ENCODE data around the gene KIF1B. TPM values are rescaled to one million over a fixed set of nuclear protein-coding genes. Genes with fewer than 3 reads are reported as not detected.
A peak's percentile ranks its signal among the peaks of the same experiment; 100 is the strongest.
"Not testable (repeated sequence)": the region's sequence is repeated elsewhere in the genome, so short reads cannot be mapped to it uniquely, and the experiment has no call there.

The KIF1B gene
- polyA plus RNA-seq, 2 donors: 9.6 to 13.6 TPM

DNA sequence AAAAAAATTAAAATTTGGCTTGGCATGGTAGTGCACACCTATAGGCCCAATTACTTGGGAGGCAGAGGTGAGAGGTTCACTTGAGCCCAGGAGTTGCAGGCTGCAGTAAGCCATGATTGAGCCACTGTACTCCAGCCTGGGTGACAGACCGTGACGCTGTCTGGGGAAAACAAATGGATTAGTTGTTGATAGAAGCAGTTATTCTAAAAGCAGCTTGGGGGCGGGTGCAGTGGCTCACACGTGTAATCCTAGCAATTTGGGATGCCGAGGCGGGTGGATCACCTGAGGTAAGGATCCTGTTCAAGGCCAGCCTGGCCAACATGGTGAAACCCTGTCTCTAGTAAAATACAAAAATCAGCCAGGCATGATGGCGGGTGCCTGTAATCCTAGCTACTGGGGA, 40.3 kb downstream of the KIF1B start:
- peaks cover 0 to 4% of the 10 kb centered on the region in 2 donors for H3K4me1 ChIP-seq (ENCODE audit: control insufficient read depth in 2 of 2, insufficient read depth in 2 of 2, low read length in 1 of 2)
- H3K27ac ChIP-seq (ENCODE audit: low read depth in 2 of 2, low read length in 1 of 2): peak overlapping the region in 1 of 2 donors; percentile 24
- H3K36me3 ChIP-seq (ENCODE audit: control insufficient read depth in 2 of 2, insufficient read depth in 2 of 2, low read length in 1 of 2): no peaks in the 10 kb centered on the region
- WGBS, 2 donors: 69 to 71% methylated on average over 7 of the region's 7 CpGs
- H3K27me3 ChIP-seq (ENCODE audit: control insufficient read depth in 1 of 2, insufficient read depth in 2 of 2, low read length in 2 of 2): no peaks in the 10 kb centered on the region
- no peak overlapping the region for H3K4me3 ChIP-seq (ENCODE audit: low read depth in 1 of 2, low read length in 2 of 2)
- H3K9me3 ChIP-seq (ENCODE audit: control insufficient read depth in 2 of 2, insufficient read depth in 1 of 2, low read depth in 1 of 2, low read length in 1 of 2): no peaks in the 10 kb centered on the region

DNA sequence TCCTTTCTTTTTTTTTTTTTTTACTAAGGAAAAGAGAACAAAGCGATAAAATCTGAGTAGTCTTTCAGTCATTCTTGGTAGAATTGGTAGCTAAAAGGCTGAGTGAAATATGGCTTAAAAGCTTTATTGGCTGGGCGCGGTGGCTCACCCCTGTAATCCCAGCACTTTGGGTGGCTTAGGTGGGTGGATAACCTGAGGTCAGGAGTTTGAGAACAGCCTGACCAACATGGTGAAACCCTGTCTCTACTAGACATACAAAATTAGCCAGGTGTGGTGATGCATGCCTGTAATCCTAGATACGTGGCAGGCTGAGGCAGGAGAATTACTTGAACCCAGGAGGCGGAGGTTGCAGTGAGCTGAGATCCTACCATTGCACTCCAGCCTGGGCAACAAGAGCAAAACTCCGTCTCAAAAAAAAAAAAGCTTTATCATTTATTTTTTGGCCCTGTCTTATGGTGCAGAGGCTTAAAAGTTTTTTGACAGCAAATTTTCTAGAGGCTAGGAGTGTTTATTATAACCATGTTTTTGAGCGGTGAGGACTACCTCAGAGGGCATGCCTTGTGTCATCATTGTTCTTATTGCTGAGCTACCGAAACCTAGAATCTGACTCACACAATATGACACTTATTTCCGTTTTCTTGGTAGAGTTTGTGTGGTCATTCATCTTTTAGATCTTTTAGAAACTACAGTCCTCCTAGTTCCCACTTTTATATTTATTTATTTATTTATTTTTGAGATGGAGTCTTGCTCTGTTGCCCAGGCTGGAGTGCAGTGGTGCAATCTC, 41.1 kb downstream of the KIF1B start:
- not testable (repeated sequence) for H3K9me3 ChIP-seq (ENCODE audit: control insufficient read depth in 2 of 2, insufficient read depth in 1 of 2, low read depth in 1 of 2, low read length in 1 of 2); H3K4me3 ChIP-seq (ENCODE audit: low read depth in 1 of 2, low read length in 2 of 2); H3K4me1 ChIP-seq (ENCODE audit: control insufficient read depth in 2 of 2, insufficient read depth in 2 of 2, low read length in 1 of 2); H3K27ac ChIP-seq (ENCODE audit: low read depth in 2 of 2, low read length in 1 of 2); H3K27me3 ChIP-seq (ENCODE audit: control insufficient read depth in 1 of 2, insufficient read depth in 2 of 2, low read length in 2 of 2); H3K36me3 ChIP-seq (ENCODE audit: control insufficient read depth in 2 of 2, insufficient read depth in 2 of 2, low read length in 1 of 2)
- 68 to 75% methylated on average over 9 of the region's 9 CpGs for WGBS, 2 donors

DNA sequence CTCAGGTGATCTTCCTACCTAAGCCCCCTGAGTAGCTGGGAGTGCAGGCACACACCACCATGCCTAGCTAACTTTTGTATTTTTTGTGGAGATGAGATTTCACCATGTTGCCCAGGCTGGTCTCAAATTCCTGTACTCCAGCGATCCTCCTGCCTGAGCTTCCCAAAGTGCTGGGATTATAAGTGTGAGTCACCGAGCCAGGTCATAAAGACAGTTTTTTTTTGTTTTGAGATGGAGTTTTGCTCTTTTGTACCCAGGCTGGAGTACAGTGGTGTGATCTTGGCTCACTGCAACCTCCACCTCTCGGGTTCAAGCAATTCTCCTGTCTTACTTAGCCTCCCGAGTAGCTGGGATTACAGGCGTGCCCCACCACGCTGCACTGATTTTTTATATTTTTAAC, 42.1 kb downstream of the KIF1B start:
- 73 to 79% methylated on average over 6 of the region's 6 CpGs for WGBS, 2 donors
- H3K4me1 ChIP-seq (ENCODE audit: control insufficient read depth in 2 of 2, insufficient read depth in 2 of 2, low read length in 1 of 2): peaks cover 0 to 4% of the 10 kb centered on the region in 2 donors
- no peaks in the 10 kb centered on the region for H3K36me3 ChIP-seq (ENCODE audit: control insufficient read depth in 2 of 2, insufficient read depth in 2 of 2, low read length in 1 of 2)
- H3K27me3 ChIP-seq (ENCODE audit: control insufficient read depth in 1 of 2, insufficient read depth in 2 of 2, low read length in 2 of 2): no peaks in the 10 kb centered on the region
- H3K27ac ChIP-seq (ENCODE audit: low read depth in 2 of 2, low read length in 1 of 2): peak overlapping the region; percentile 44 to 45
- no peaks in the 10 kb centered on the region for H3K9me3 ChIP-seq (ENCODE audit: control insufficient read depth in 2 of 2, insufficient read depth in 1 of 2, low read depth in 1 of 2, low read length in 1 of 2)
- no peak overlapping the region for H3K4me3 ChIP-seq (ENCODE audit: low read depth in 1 of 2, low read length in 2 of 2)

DNA sequence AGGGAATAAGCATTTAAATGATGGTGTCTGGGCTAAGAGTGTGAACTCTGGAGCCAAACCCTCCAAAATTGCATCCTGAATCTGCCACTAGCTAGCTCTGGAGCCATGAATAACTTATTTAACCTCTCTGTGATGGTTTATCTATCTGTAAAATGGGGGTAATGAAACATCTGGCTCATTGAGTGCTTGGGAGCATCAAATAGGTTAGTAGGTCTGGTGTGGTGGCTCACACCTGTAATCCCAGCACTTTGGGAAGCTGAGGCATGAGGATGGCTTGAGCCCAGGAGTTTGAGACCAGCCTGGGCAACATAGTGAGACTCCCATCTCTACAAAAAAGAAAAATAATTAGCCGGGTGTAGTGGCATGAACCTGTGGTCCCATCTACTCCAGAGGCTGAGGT, 42.8 kb downstream of the KIF1B start:
- Histone ChIP-seq H3K4me1 (ENCODE audit: control insufficient read depth in 2 of 2, insufficient read depth in 2 of 2, low read length in 1 of 2) (peaks cover 0 to 4% of the 10 kb centered on the region in 2 donors), H3K27me3 (ENCODE audit: control insufficient read depth in 1 of 2, insufficient read depth in 2 of 2, low read length in 2 of 2) (no peaks in the 10 kb centered on the region), H3K4me3 (ENCODE audit: low read depth in 1 of 2, low read length in 2 of 2) (no peak overlapping the region), H3K9me3 (ENCODE audit: control insufficient read depth in 2 of 2, insufficient read depth in 1 of 2, low read depth in 1 of 2, low read length in 1 of 2) (no peaks in the 10 kb centered on the region), H3K36me3 (ENCODE audit: control insufficient read depth in 2 of 2, insufficient read depth in 2 of 2, low read length in 1 of 2) (no peaks in the 10 kb centered on the region), H3K27ac (ENCODE audit: low read depth in 2 of 2, low read length in 1 of 2) (no peak overlapping the region)
- 98 to 100% methylated on average over 1 of the region's 1 CpG for WGBS, 2 donors

DNA sequence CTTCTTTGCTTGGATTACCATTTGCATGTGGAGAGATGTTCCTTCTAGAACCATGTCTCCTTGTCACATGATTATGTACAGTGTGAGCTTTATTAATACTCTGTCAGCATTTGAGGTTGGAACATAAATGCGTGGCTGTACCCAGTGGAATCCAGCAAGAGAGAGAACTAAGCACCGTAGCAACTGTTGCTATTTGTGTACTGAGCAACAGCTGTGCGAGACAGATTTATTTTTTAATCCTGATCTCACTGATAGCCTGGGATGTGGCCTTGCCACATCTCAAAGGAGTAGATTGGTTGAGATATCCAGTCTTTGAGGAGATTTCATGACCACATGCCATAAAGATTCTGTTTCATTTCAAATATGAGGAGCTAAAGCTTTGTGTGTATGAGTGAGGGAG, 43.4 kb downstream of the KIF1B start:
- H3K27ac ChIP-seq (ENCODE audit: low read depth in 2 of 2, low read length in 1 of 2): peak overlapping the region in 1 of 2 donors; percentile 12
- H3K4me1 ChIP-seq (ENCODE audit: control insufficient read depth in 2 of 2, insufficient read depth in 2 of 2, low read length in 1 of 2): peaks cover 0 to 4% of the 10 kb centered on the region in 2 donors
- WGBS, 2 donors: 12 to 19% methylated on average over 3 of the region's 3 CpGs
- no peaks in the 10 kb centered on the region for H3K27me3 ChIP-seq (ENCODE audit: control insufficient read depth in 1 of 2, insufficient read depth in 2 of 2, low read length in 2 of 2)
- no peaks in the 10 kb centered on the region for H3K36me3 ChIP-seq (ENCODE audit: control insufficient read depth in 2 of 2, insufficient read depth in 2 of 2, low read length in 1 of 2)
- no peak overlapping the region for H3K4me3 ChIP-seq (ENCODE audit: low read depth in 1 of 2, low read length in 2 of 2)
- H3K9me3 ChIP-seq (ENCODE audit: control insufficient read depth in 2 of 2, insufficient read depth in 1 of 2, low read depth in 1 of 2, low read length in 1 of 2): no peaks in the 10 kb centered on the region

DNA sequence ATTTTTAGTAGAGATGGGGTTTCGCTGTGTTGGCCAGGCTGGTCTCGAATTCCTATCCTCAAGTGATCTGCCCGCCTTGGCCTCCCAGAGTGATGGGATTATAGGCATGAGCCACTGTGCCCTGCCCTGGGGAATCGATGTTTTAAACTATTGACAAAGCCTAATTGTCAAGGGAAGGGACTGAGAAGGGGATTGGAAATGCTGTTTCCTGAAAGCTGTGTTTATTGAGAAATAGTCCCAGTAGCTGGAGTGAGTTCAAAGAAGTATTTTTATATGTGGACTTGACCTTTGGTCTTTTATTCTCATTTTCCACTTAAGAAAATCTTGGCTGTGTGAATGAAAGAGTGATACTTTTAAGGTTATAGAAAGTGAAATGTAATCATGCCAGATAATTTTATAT, 47.5 kb downstream of the KIF1B start:
- no peaks in the 10 kb centered on the region for H3K4me1 ChIP-seq (ENCODE audit: control insufficient read depth in 2 of 2, insufficient read depth in 2 of 2, low read length in 1 of 2)
- no peak overlapping the region for H3K4me3 ChIP-seq (ENCODE audit: low read depth in 1 of 2, low read length in 2 of 2)
- 66 to 79% methylated on average over 4 of the region's 4 CpGs for WGBS, 2 donors
- H3K27ac ChIP-seq (ENCODE audit: low read depth in 2 of 2, low read length in 1 of 2): no peak overlapping the region
- no peaks in the 10 kb centered on the region for H3K9me3 ChIP-seq (ENCODE audit: control insufficient read depth in 2 of 2, insufficient read depth in 1 of 2, low read depth in 1 of 2, low read length in 1 of 2)
- H3K36me3 ChIP-seq (ENCODE audit: control insufficient read depth in 2 of 2, insufficient read depth in 2 of 2, low read length in 1 of 2): peaks cover 0 to 4% of the 10 kb centered on the region in 2 donors
- no peaks in the 10 kb centered on the region for H3K27me3 ChIP-seq (ENCODE audit: control insufficient read depth in 1 of 2, insufficient read depth in 2 of 2, low read length in 2 of 2)

DNA sequence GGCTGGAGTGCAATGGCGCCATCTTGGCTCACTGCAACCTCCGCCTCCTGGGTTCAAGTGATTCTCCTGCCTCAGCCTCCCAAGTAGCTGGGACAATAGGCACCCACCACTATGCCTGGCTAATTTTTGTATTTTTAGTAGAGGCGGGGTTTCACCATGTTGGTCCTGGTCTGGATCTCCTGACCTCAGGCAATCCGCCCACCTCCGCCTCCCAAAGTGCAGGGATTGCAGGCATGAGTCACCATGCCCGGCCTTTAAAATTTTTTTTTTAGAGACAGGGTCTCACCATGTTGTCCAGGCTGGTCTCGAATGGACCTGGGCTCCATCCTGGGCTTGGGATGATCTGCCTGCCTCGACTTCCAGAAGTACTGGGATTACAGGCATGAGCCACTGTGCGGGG, 49.2 kb downstream of the KIF1B start:
- WGBS, 2 donors: 90 to 93% methylated on average over 9 of the region's 9 CpGs
- not testable (repeated sequence) for H3K27ac ChIP-seq (ENCODE audit: low read depth in 2 of 2, low read length in 1 of 2); H3K27me3 ChIP-seq (ENCODE audit: control insufficient read depth in 1 of 2, insufficient read depth in 2 of 2, low read length in 2 of 2); H3K4me3 ChIP-seq (ENCODE audit: low read depth in 1 of 2, low read length in 2 of 2); H3K36me3 ChIP-seq (ENCODE audit: control insufficient read depth in 2 of 2, insufficient read depth in 2 of 2, low read length in 1 of 2); H3K4me1 ChIP-seq (ENCODE audit: control insufficient read depth in 2 of 2, insufficient read depth in 2 of 2, low read length in 1 of 2); H3K9me3 ChIP-seq (ENCODE audit: control insufficient read depth in 2 of 2, insufficient read depth in 1 of 2, low read depth in 1 of 2, low read length in 1 of 2)

DNA sequence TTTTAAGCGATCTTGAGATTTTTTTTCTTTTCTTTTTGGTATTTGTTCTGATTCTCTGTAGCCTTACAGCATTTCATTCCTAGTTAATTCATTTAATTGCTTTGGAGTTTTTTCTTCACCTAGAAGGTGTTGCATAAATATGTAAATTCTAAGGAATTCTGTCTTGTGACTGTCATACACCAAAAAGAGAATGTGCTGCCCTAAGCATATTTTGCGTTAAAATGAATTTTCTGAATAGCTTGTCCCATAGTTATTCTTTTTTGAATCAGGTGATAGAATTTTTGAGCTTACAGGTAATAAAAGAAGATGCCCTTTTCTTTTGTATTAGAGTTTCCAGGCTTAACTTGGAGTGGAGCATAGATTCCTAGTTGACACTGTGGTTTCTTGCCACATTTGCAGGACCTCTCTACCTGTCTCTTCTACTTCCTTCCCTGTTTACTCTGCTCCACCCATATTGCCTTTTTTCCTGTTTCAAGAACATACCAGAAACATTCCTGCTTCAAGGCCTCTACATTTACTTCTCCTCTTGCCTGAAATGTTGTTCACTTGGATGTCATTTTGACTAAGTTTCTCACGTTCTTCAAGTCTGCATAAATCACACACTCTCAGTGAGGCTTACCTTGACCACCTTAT, 53.2 kb downstream of the KIF1B start:
- Histone ChIP-seq H3K27me3 (ENCODE audit: control insufficient read depth in 1 of 2, insufficient read depth in 2 of 2, low read length in 2 of 2) (no peaks in the 10 kb centered on the region), H3K4me1 (ENCODE audit: control insufficient read depth in 2 of 2, insufficient read depth in 2 of 2, low read length in 1 of 2) (no peaks in the 10 kb centered on the region), H3K27ac (ENCODE audit: low read depth in 2 of 2, low read length in 1 of 2) (no peak overlapping the region), H3K36me3 (ENCODE audit: control insufficient read depth in 2 of 2, insufficient read depth in 2 of 2, low read length in 1 of 2) (peaks cover 0 to 4% of the 10 kb centered on the region in 2 donors), H3K4me3 (ENCODE audit: low read depth in 1 of 2, low read length in 2 of 2) (no peak overlapping the region), H3K9me3 (ENCODE audit: control insufficient read depth in 2 of 2, insufficient read depth in 1 of 2, low read depth in 1 of 2, low read length in 1 of 2) (no peaks in the 10 kb centered on the region)
- 87 to 89% methylated on average over 3 of the region's 3 CpGs for WGBS, 2 donors

DNA sequence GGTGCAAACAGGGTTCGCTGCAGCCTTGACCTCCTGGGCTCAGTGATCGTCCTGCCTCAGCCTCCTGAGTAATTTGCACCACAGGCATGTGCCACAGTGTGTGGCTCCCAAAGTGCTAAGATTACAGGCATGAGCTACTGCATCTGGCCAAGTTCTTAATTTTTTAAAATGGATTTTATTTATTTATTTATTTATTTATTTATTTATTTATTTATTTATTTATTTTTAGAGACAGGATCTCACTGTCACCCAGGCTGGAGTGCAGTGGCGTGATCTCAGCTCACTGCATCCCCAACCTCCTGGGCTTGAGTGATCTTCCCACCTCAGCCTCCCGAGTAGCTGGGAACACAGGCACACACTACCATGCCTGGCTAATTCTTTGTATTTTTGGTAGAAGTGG, 54.7 kb downstream of the KIF1B start:
- Histone ChIP-seq H3K27ac (ENCODE audit: low read depth in 2 of 2, low read length in 1 of 2) (no peak overlapping the region), H3K27me3 (ENCODE audit: control insufficient read depth in 1 of 2, insufficient read depth in 2 of 2, low read length in 2 of 2) (no peaks in the 10 kb centered on the region), H3K4me3 (ENCODE audit: low read depth in 1 of 2, low read length in 2 of 2) (no peak overlapping the region), H3K4me1 (ENCODE audit: control insufficient read depth in 2 of 2, insufficient read depth in 2 of 2, low read length in 1 of 2) (no peaks in the 10 kb centered on the region), H3K36me3 (ENCODE audit: control insufficient read depth in 2 of 2, insufficient read depth in 2 of 2, low read length in 1 of 2) (peaks cover 0 to 4% of the 10 kb centered on the region in 2 donors), H3K9me3 (ENCODE audit: control insufficient read depth in 2 of 2, insufficient read depth in 1 of 2, low read depth in 1 of 2, low read length in 1 of 2) (no peaks in the 10 kb centered on the region)
- 97% methylated on average over 4 of the region's 4 CpGs for WGBS, 2 donors

DNA sequence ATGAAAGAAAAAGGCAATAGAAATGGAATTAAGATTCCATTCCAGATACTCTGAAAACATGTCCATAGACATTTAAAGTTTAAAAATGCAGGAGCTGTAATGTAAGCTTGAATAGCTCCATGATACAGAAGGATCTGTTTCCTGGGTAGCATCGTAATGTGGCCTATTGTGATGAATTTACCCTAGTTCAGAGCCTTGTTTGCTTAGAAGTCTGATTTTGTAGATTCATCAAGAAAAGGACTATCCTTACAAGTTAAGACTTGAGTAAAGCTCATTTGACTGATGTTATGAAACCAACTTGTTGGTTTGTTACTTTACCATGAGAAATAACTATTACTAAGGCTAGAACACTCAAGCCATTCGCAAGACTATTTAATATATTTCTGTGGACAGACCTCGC, 55.5 kb downstream of the KIF1B start:
- WGBS, 2 donors: 80 to 88% methylated on average over 3 of the region's 3 CpGs
- no peaks in the 10 kb centered on the region for H3K4me1 ChIP-seq (ENCODE audit: control insufficient read depth in 2 of 2, insufficient read depth in 2 of 2, low read length in 1 of 2)
- H3K27ac ChIP-seq (ENCODE audit: low read depth in 2 of 2, low read length in 1 of 2): no peak overlapping the region
- no peaks in the 10 kb centered on the region for H3K27me3 ChIP-seq (ENCODE audit: control insufficient read depth in 1 of 2, insufficient read depth in 2 of 2, low read length in 2 of 2)
- no peaks in the 10 kb centered on the region for H3K9me3 ChIP-seq (ENCODE audit: control insufficient read depth in 2 of 2, insufficient read depth in 1 of 2, low read depth in 1 of 2, low read length in 1 of 2)
- H3K4me3 ChIP-seq (ENCODE audit: low read depth in 1 of 2, low read length in 2 of 2): no peak overlapping the region
- peaks cover 0 to 4% of the 10 kb centered on the region in 2 donors for H3K36me3 ChIP-seq (ENCODE audit: control insufficient read depth in 2 of 2, insufficient read depth in 2 of 2, low read length in 1 of 2)

Data from esophagus (tissue), 2 donors.